ENCODE results near the gene GRAMD1A.
"Not testable (repeated sequence)": the region's sequence is repeated elsewhere in the genome, so short reads cannot be mapped to it uniquely, and the experiment has no call there.

- TF ChIP-seq E2F3 (CRISPR knock-in tag; IDR thresholded peaks at IDR 0.05); ZNF639 (CRISPR knock-in tag; conservative IDR thresholded peaks at IDR 0.05 in 1 of 2, IDR thresholded peaks at IDR 0.05 in 1 of 2); CTCF (IDR thresholded peaks at IDR 0.05 in 2 of 3, conservative IDR thresholded peaks at IDR 0.05 in 1 of 3; ENCODE audit: insufficient read depth in 2 of 3, low read depth in 1 of 3, low read length in 3 of 3); RBBP5 (IDR thresholded peaks at IDR 0.05; ENCODE audit: borderline replicate concordance, insufficient read depth, low read length, poor library complexity, severe bottlenecking); EZH2 (IDR thresholded peaks at IDR 0.05; ENCODE audit: borderline replicate concordance, low read depth, low read length); ZBTB33 (CRISPR knock-in tag; IDR thresholded peaks at IDR 0.05); DLX4 (CRISPR knock-in tag; IDR thresholded peaks at IDR 0.05): not testable (repeated sequence)
Measured at GRCh38 chr19:34970185-34970780, 29.8 kb upstream of the GRAMD1A start.
